Brain microvascular endothelial cell (primary cell): ENCODE results near the gene FHL2.

Experiments used
- DNase-seq: peaks from one replicate; pipeline ENCODE4 v3.0.0-alpha.2; 2020
- H3K27ac ChIP-seq: fragments of 250-450 bp; sonication (Bioruptor Pico); 2 replicates; pipeline ENCODE4 v1.5.1; 2020; ENCODE audit warnings: mild to moderate bottlenecking, moderate library complexity
- H3K27me3 ChIP-seq: fragments of 250-450 bp; sonication (Bioruptor Pico); replicated peaks from 2 replicates; pipeline ENCODE4 v1.5.1; 2020; ENCODE audit warnings: mild to moderate bottlenecking
- H3K36me3 ChIP-seq: fragments of 250-450 bp; sonication (Bioruptor Pico); replicated peaks from 2 replicates; pipeline ENCODE4 v1.5.1; 2020; ENCODE audit warnings: mild to moderate bottlenecking
- H3K4me3 ChIP-seq: 2 replicates; pipeline ENCODE4 v1.5.1; 2011; ENCODE audit warnings: low read depth, mild to moderate bottlenecking, control low read depth, low read length, moderate library complexity
- in situ Hi-C: cut with HindIII; loops from 2 replicates; pipeline ENCODE4 v1.10.0; 2017; ENCODE audit warnings: low sequenced_read_pairs, low pct_ligation_motif_present
- TF ChIP-seq, protein P1 (sequence below): IDR thresholded peaks from 2 replicates; pipeline ENCODE4 v1.5.1; 2011; ENCODE audit warnings: low read depth, mild to moderate bottlenecking, moderate library complexity, low read length, control low read depth, inconsistent platforms; ENCODE audit errors: missing control alignments

The FHL2 gene, protein sequence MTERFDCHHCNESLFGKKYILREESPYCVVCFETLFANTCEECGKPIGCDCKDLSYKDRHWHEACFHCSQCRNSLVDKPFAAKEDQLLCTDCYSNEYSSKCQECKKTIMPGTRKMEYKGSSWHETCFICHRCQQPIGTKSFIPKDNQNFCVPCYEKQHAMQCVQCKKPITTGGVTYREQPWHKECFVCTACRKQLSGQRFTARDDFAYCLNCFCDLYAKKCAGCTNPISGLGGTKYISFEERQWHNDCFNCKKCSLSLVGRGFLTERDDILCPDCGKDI

DNA sequence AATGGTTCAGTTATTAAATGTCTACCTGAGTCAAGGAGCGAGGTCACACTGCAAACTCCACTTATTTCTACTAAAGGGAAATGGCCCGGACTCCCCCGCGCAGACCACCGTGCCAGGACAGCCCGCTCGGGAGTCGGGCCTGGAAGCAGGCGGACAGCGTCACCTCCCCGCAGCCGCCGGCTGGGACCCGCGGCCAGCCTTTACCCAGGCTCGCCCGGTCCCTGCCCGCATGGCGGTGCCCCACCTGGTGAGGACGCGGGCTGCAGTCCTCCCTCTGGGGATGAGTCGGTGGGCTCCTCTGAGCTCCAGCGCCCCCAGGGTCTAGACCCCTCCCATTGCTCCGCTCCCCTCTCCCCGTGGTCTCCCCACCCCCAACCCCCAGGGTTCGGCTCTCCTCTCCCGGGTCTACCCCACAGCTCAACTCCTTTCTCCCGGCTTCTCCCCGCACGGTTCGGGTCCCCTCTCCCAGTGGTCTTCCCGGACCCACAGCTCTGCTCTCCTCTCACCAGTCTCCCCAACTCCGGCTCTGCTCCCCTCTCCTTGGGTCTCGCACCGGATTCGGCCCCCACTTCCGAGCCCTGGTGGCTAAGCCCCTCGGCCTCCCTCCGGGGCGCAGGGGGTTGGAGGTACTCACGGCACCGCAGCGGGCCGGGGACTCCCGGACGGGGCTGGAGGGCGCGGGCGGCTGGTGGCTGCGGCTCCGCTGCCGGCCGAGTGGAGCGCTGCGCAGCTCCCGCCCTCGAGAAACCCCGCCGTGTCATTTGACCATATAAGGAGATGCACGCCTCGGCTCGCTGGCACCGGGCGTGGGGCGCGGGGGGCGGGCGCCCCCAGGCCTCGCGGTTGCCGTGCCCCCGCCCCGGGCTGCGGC is at the start of gene FHL2:
Gene FHL2, minus strand, starts transcription at position 716 of the 871 bp plus-strand sequence. CDS start 12,535 bp downstream, outside the sequence.
- in situ Hi-C loops: no loop called here

DNA sequence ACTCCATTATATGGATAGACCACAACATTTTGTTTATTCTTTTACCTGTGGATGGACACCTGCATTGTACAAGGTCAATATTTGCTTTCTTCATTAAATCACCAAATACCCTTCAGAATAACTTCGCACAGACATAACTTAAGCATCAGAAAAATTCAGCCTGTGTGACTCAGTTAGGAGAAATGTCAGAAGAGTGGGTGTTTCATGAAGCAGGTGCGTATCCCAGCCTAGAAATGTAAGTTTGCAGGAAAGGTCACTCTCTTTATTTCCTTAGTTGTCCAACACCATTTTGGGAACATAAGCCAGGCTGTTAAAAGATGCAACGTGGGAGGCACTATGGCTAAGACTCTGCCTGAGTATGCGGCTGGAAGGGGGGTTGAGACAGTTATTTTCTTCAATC is 48.6 kb upstream of the FHL2 start:
- DNase-seq: peak; percentile 6
- H3K36me3 ChIP-seq: no peaks in the 10 kb centered on the region
- in situ Hi-C loops: no loop called here
- no peaks in the 10 kb centered on the region for H3K27me3 ChIP-seq
- H3K27ac ChIP-seq: no peak overlapping the region
- TF ChIP-seq, protein P1, sequence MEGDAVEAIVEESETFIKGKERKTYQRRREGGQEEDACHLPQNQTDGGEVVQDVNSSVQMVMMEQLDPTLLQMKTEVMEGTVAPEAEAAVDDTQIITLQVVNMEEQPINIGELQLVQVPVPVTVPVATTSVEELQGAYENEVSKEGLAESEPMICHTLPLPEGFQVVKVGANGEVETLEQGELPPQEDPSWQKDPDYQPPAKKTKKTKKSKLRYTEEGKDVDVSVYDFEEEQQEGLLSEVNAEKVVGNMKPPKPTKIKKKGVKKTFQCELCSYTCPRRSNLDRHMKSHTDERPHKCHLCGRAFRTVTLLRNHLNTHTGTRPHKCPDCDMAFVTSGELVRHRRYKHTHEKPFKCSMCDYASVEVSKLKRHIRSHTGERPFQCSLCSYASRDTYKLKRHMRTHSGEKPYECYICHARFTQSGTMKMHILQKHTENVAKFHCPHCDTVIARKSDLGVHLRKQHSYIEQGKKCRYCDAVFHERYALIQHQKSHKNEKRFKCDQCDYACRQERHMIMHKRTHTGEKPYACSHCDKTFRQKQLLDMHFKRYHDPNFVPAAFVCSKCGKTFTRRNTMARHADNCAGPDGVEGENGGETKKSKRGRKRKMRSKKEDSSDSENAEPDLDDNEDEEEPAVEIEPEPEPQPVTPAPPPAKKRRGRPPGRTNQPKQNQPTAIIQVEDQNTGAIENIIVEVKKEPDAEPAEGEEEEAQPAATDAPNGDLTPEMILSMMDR: no peak
- no peak overlapping the region for H3K4me3 ChIP-seq

More for the DNA sequence above, at the start of gene FHL2:
- H3K27me3 ChIP-seq: no peaks in the 10 kb centered on the region
- peak within 1 kb of the TSS; percentile 100 for H3K4me3 ChIP-seq
- TF ChIP-seq, protein P1: peak; percentile 39
- peak; percentile 73 for DNase-seq
- peak within 1 kb of the TSS; percentile 98 for H3K27ac ChIP-seq
- H3K36me3 ChIP-seq: peaks cover 34% of the 10 kb centered on the region

DNA sequence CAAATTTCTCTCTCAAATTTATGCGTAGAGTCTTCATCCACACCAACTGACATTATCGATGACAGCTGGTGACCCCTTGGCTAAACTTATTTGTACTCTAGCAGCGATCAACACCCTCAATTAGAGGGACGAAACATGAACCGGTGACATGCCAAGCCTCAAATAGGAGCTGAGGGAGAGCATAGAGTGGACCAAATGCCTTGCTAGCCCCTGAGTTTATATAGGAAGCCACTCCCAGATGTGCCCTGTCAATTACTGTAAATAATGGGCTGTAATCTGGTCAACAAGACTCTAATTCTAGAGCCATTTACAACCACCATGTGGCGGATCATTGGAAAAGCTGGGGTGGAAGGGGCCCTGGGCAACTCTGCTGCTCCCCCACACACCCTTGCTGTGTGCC is 47.6 kb upstream of the FHL2 start:
- Histone ChIP-seq H3K27me3 (no peaks in the 10 kb centered on the region), H3K36me3 (no peaks in the 10 kb centered on the region), H3K4me3 (no peak overlapping the region), H3K27ac (no peak overlapping the region)
- TF ChIP-seq, protein P1: no peak
- DNase-seq: no peak
- in situ Hi-C loops: no loop called here

DNA sequence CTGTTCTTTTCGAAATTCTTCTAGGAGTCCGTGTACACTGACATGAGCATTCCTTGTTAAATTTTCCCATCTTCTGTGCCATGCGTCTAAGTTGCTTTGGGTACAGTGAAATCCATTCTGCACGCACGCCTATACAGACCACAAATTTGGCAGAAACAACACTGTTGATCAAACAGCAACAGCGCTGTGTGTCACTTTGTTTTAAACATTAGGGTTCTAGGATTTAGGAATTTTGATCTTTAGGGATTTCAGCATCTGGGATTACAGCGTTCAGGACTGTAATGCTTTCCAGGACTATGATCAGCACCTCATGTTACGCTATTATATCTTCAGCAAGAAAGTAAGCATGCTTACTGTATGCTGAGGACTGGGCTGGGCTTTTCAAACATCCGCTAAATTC is 47.1 kb upstream of the FHL2 start:
- in situ Hi-C loops: no loop called here
- no peaks in the 10 kb centered on the region for H3K27me3 ChIP-seq
- H3K36me3 ChIP-seq: no peaks in the 10 kb centered on the region
- TF ChIP-seq, protein P1: no peak
- no peak overlapping the region for H3K27ac ChIP-seq
- no peak overlapping the region for H3K4me3 ChIP-seq
- DNase-seq: no peak

DNA sequence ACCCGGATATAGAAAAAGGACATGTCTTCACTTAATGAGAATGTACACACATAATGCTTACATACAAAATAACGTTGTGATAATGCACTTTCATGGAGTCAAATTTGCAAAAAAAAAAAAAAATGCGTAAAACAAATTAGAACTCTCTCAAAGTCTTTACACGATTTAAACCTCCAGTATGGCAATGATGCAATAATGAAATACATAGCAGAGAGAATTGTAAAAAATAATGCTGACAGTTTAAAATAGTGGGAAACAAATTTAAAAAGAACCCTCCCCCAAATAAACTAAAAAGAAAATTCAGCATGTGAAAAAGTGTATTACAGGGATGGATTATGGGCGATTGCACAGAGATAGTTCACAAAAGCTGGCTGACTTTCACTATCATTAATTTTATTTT is 46.6 kb upstream of the FHL2 start:
- Histone ChIP-seq H3K4me3 (no peak overlapping the region), H3K27ac (no peak overlapping the region), H3K36me3 (no peaks in the 10 kb centered on the region), H3K27me3 (no peaks in the 10 kb centered on the region)
- DNase-seq: no peak
- in situ Hi-C loops: no loop called here
- TF ChIP-seq, protein P1: no peak
